Measurements from ENCODE around the gene BRD3OS. TPM values are rescaled to one million over a fixed set of nuclear protein-coding genes. Genes with fewer than 3 reads are reported as not detected.

BRD3OS gene
- total and polyA plus RNA-seq, 2 donors (not counting 1 experiment from before 2014, with no cell fraction given) = 12.0 to 25.3 TPM

- 94% methylated on average over 20 of the region's 21 CpGs for WGBS (ENCODE audit: insufficient coverage)
- Mint-ChIP-seq H3K9me3 (ENCODE audit: insufficient read depth) (no peaks in the 10 kb centered on the region), H3K4me3 (no peak overlapping the region), H3K27ac (no peak overlapping the region), H3K27me3 (no peaks in the 10 kb centered on the region), H3K4me1 (peaks cover 11% of the 10 kb centered on the region)
- H3K27ac ChIP-seq (ENCODE audit: low read length in 2 of 2) = no peak overlapping the region
- peaks cover 13% of the 10 kb centered on the region for H4K20me1 ChIP-seq (ENCODE audit: control insufficient read depth, insufficient read depth, low read length, poor library complexity, severe bottlenecking)
- H3K36me3 ChIP-seq (replicated peaks in 1 of 2; ENCODE audit: control extremely low read depth in 1 of 2, control insufficient read depth in 1 of 2, extremely low read depth in 1 of 2, insufficient read depth in 2 of 2, low read length in 1 of 2) = peaks cover 0 to 48% of the 10 kb centered on the region in 2 experiments
- no peak overlapping the region for H3K9ac ChIP-seq (ENCODE audit: low read length)
- H3K9me3 ChIP-seq (ENCODE audit: control extremely low read depth in 1 of 3, control insufficient read depth in 2 of 3, insufficient read depth in 1 of 3, low read length in 2 of 3) = peaks cover 0 to 8% (median 0%) of the 10 kb centered on the region in 3 donors
- DNase-seq = no peak
- POLR2A ChIA-PET = no interaction called here
- TF ChIP-seq, protein P1, sequence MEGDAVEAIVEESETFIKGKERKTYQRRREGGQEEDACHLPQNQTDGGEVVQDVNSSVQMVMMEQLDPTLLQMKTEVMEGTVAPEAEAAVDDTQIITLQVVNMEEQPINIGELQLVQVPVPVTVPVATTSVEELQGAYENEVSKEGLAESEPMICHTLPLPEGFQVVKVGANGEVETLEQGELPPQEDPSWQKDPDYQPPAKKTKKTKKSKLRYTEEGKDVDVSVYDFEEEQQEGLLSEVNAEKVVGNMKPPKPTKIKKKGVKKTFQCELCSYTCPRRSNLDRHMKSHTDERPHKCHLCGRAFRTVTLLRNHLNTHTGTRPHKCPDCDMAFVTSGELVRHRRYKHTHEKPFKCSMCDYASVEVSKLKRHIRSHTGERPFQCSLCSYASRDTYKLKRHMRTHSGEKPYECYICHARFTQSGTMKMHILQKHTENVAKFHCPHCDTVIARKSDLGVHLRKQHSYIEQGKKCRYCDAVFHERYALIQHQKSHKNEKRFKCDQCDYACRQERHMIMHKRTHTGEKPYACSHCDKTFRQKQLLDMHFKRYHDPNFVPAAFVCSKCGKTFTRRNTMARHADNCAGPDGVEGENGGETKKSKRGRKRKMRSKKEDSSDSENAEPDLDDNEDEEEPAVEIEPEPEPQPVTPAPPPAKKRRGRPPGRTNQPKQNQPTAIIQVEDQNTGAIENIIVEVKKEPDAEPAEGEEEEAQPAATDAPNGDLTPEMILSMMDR (IDR thresholded peaks at IDR 0.05) = no peak
- no peak for TF ChIP-seq EZH2 (IDR thresholded peaks at IDR 0.05; ENCODE audit: borderline replicate concordance, insufficient read depth, low read depth, low read length, poor library complexity, severe bottlenecking)
- intact Hi-C loops (cut with micrococcal nuclease) = no loop called here
- ATAC-seq (ENCODE audit: low read depth) = no peak
- no peaks in the 10 kb centered on the region for H3K27me3 ChIP-seq (replicated peaks in 1 of 4; ENCODE audit: control extremely low read depth in 1 of 4, control insufficient read depth in 3 of 4, insufficient read depth in 4 of 4, low read length in 3 of 4)
- peaks cover 4% of the 10 kb centered on the region for H3K79me2 ChIP-seq (ENCODE audit: control insufficient read depth, insufficient read depth, low read length)
- CTCF ChIA-PET = no interaction called here
- peaks cover 6 to 16% of the 10 kb centered on the region in 2 donors for H3K4me1 ChIP-seq (ENCODE audit: control insufficient read depth in 2 of 2, insufficient read depth in 2 of 2, low read length in 2 of 2)
- no peak overlapping the region for H3K4me3 ChIP-seq (ENCODE audit: control extremely low read depth in 1 of 5, extremely low read depth in 1 of 5, insufficient read depth in 1 of 5, low read depth in 2 of 5, low read length in 4 of 5)
- H3K4me2 ChIP-seq (replicated peaks; ENCODE audit: low read depth, low read length, poor library complexity, severe bottlenecking) = no peak overlapping the region
- no peak overlapping the region for H2AFZ ChIP-seq (ENCODE audit: insufficient read depth, low read depth, low read length, poor library complexity, severe bottlenecking)
These were observed 4.3 kb downstream of the BRD3OS start for GRCh38 chr9:134029248-134030226.
